Skeletal muscle tissue (tissue), 4 donors: ENCODE data around the gene ATP6V1A. TPM values are rescaled to one million over a fixed set of nuclear protein-coding genes. Genes with fewer than 3 reads are reported as not detected.

Experiments
- H3K27ac ChIP-seq: one replicate; pipeline ENCODE4 v1.7.0; 2013; ENCODE audit warnings: mild to moderate bottlenecking, low read depth, low read length, inconsistent platforms
- H3K27me3 ChIP-seq, 3 donors: one replicate each; pipeline ENCODE4 v1.7.0; 2013; ENCODE audit warnings: low read length in 3 of 3; ENCODE audit not compliant: control insufficient read depth in 3 of 3, insufficient read depth in 3 of 3
- H3K36me3 ChIP-seq, 3 donors: one replicate each; pipeline ENCODE4 v1.7.0; 2013; ENCODE audit warnings: low read length in 3 of 3; ENCODE audit not compliant: control insufficient read depth in 3 of 3, insufficient read depth in 3 of 3
- H3K4me1 ChIP-seq, 3 donors: one replicate each; pipeline ENCODE4 v1.7.0; 2013; ENCODE audit warnings: low read length in 3 of 3, mild to moderate bottlenecking in 3 of 3; ENCODE audit not compliant: control insufficient read depth in 3 of 3, insufficient read depth in 3 of 3
- H3K4me3 ChIP-seq, 3 donors: one replicate each; pipeline ENCODE4 v1.7.0; 2013; ENCODE audit warnings: low read length in 3 of 3
- H3K9ac ChIP-seq, 3 donors: one replicate each; pipeline ENCODE4 v1.7.0; 2013; ENCODE audit warnings: low read length in 3 of 3, mild to moderate bottlenecking in 3 of 3, moderate library complexity in 2 of 3, low read depth in 1 of 3
- H3K9me3 ChIP-seq, 3 donors: one replicate each; pipeline ENCODE4 v1.7.0; 2013; ENCODE audit warnings: low read length in 3 of 3; ENCODE audit not compliant: control insufficient read depth in 3 of 3
- total RNA-seq: library from RNA; depleted of rRNA; stranded (reverse); fragments of >200 nt; gene quantifications from one replicate; pipeline ENCODE4 v1.2.3, GENCODE V29; 2014
- donor health status: Osteomylitis.

ATP6V1A gene
- total RNA-seq, 1 donor from 2014 or later, result 37.6 TPM

DNA sequence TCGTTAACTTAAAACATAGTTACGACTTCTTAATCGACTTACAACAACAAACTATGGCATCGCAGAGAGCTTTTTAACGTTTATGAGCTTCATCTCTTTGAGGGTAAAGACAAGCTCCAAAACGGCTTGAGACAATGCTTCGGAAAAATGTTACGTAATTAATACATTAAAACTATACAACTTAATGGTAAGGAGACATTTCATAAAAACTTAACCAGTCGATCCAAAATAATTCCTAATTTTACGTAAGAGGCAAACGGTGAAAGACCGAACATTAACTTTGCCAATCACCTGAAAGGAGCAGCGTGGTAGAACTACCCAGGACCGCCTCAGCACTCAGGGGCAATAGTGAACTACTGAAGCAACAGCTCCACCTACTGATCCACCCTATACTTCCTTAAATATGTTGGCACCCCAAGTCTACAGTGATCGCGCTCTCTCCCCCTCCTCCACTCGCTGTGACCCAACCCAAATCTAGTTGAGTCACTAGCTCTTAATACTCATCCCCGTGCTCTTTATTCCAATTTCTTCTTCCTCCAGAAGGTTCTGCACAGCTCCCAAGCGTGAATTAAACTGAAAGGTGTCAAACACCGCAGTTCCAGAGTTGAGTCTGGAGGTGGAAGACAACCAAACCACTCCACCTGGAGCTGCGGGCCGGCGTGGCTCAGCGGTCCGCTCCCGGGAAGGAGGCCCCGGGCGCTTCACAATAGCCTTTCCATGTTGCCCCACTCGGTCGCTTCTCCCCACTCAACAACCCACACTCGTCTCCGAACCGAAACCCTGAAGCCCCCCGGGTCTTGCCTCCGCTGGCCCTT, 1.7 kb upstream of the ATP6V1A start:
- H3K27me3 ChIP-seq, result no peaks in the 10 kb centered on the region
- H3K9ac ChIP-seq, result peak overlapping the region; percentile 98 to 99 (median 98)
- H3K27ac ChIP-seq, result peak overlapping the region; percentile 100
- H3K4me3 ChIP-seq, result peak overlapping the region; percentile 95 to 100 (median 99)
- H3K4me1 ChIP-seq, result peaks cover 26 to 52% (median 45%) of the 10 kb centered on the region in 3 donors
- no peaks in the 10 kb centered on the region for H3K36me3 ChIP-seq
- H3K9me3 ChIP-seq, result no peaks in the 10 kb centered on the region

- Histone ChIP-seq H3K36me3 (no peaks in the 10 kb centered on the region), H3K4me3 (peak within 1 kb of the TSS; percentile 99 to 100 (median 100)), H3K9ac (peak within 1 kb of the TSS; percentile 99), H3K9me3 (no peaks in the 10 kb centered on the region), H3K4me1 (peaks cover 26 to 45% (median 43%) of the 10 kb centered on the region in 3 donors), H3K27ac (peak within 1 kb of the TSS; percentile 100), H3K27me3 (no peaks in the 10 kb centered on the region)
Measured at GRCh38 chr3:113745756-113746547, 883 bp upstream of the ATP6V1A start, which contains the start of gene NAA50. NAA50 (minus strand) TSS chr3:113746249; CDS start chr3:113745949, 300 bp downstream.

GRCh38 chr3:113747283-113748046, 630 bp downstream of the ATP6V1A start:
- H3K4me3 ChIP-seq, result peak overlapping the region; percentile 99 to 100 (median 100)
- H3K4me1 ChIP-seq, result peaks cover 21 to 39% (median 37%) of the 10 kb centered on the region in 3 donors
- no peaks in the 10 kb centered on the region for H3K27me3 ChIP-seq
- no peaks in the 10 kb centered on the region for H3K36me3 ChIP-seq
- H3K27ac ChIP-seq, result peak overlapping the region; percentile 100
- peak overlapping the region; percentile 99 for H3K9ac ChIP-seq
- no peaks in the 10 kb centered on the region for H3K9me3 ChIP-seq

- H3K27me3 ChIP-seq, result no peaks in the 10 kb centered on the region
Measured at GRCh38 chr3:113751141-113751540, 4.3 kb downstream of the ATP6V1A start.

DNA sequence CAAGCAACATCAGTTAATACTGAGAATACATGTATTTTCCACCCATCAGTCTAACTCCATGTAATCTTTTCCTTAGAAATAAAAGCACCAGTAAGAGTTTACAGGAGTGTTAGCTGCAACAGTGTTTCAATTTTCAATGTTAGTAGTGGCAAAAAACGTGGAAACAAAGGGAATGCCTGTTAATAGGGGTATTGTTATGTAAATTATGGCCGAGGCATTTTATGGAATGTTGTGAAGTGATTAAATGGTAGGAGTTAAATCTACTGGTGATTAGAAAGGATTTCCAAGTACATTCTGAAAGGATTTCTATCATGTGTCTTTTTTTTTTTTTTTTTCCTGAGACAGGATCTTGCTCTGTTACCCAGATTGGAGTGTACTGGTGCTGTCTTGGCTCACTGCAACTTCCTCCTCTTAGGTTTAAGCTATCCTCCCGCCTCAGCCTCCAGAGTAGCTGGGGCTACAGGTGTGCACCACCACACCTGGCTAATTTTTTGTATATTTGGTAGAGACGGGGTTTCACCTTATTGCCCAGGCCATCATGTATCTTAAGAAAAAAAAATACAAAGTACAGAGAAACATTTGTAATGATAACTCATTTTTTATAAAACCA, 6.6 kb downstream of the ATP6V1A start:
- Histone ChIP-seq H3K27me3 (no peaks in the 10 kb centered on the region), H3K4me3 (no peak overlapping the region), H3K9me3 (no peaks in the 10 kb centered on the region), H3K9ac (no peak overlapping the region), H3K27ac (no peak overlapping the region), H3K4me1 (peaks cover 0 to 18% (median 10%) of the 10 kb centered on the region in 3 donors), H3K36me3 (no peaks in the 10 kb centered on the region)

More at GRCh38 chr3:113751141-113751540, 4.3 kb downstream of the ATP6V1A start:
- Histone ChIP-seq H3K4me1 (peaks cover 10 to 28% (median 24%) of the 10 kb centered on the region in 3 donors), H3K4me3 (no peak overlapping the region), H3K9ac (no peak overlapping the region), H3K9me3 (no peaks in the 10 kb centered on the region), H3K36me3 (no peaks in the 10 kb centered on the region), H3K27ac (no peak overlapping the region)

GRCh38 chr3:113754494-113755159, 7.8 kb downstream of the ATP6V1A start:
- Histone ChIP-seq H3K36me3 (no peaks in the 10 kb centered on the region), H3K4me1 (peaks cover 0 to 9% (median 3%) of the 10 kb centered on the region in 3 donors), H3K4me3 (no peak overlapping the region), H3K27ac (no peak overlapping the region), H3K9ac (no peak overlapping the region), H3K9me3 (no peaks in the 10 kb centered on the region), H3K27me3 (no peaks in the 10 kb centered on the region)

DNA sequence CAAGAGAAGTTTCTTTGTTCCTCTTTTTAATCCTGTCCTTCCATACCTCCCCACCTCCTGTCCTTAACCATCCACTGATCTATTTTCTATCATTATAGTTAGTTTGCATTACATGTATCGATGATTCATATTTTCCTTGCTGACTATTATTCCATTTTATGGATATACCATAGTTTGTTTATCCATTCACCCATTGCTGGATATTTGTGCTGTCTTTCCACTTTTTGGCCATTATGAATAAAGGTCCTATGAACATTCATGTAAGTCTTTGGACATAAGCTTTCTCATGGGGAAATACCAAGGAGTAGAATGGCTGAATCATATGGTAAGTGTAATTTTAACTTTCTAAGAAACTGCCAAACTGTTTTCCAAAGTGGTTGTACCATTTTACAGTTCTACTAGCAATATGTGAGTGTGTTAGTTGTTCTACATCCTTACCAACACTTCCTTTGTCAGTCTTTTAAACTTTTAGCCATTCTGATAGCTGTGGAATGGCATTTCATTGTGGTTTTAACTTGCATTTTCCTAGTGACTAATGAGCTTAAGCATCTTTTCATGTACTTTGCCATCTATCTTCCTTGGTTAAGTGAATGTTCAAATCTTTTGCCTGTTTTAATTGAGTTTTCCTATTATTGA, 11.7 kb downstream of the ATP6V1A start:
- H3K9me3 ChIP-seq, result no peaks in the 10 kb centered on the region
- H3K27ac ChIP-seq, result no peak overlapping the region
- H3K4me1 ChIP-seq, result peaks cover 0 to 6% (median 0%) of the 10 kb centered on the region in 3 donors
- no peaks in the 10 kb centered on the region for H3K36me3 ChIP-seq
- H3K9ac ChIP-seq, result no peak overlapping the region
- no peak overlapping the region for H3K4me3 ChIP-seq
- H3K27me3 ChIP-seq, result no peaks in the 10 kb centered on the region

DNA sequence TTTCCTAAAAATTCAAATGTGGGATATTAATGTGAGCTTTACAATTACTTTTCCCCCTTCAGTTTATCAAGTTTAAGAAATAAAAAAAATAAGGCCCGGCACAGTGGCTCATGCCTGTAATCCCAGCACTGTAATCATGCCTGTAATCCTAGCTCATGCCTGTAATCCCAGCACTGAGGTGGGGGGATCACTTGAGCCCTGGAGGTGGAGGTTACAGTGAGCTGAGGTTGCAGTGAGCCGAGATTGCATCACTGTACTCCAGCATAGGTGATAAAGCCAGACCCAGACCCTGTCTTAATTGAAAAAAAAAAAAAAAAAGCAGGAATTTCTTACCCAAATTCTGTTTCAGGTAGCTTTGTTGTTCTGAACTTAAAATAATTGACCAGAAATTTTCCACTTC, 17.9 kb downstream of the ATP6V1A start:
- Histone ChIP-seq H3K9ac (no peak overlapping the region), H3K27me3 (no peaks in the 10 kb centered on the region), H3K27ac (no peak overlapping the region), H3K4me3 (no peak overlapping the region), H3K36me3 (no peaks in the 10 kb centered on the region), H3K4me1 (peaks cover 0 to 3% (median 0%) of the 10 kb centered on the region in 3 donors), H3K9me3 (no peaks in the 10 kb centered on the region)
